Gastrocnemius medialis (tissue), 4 donors: Measurements from ENCODE around the gene B3GNT2.

Experiments used
- CTCF ChIP-seq, 5 experiments: fragments of 450-650 bp in 3 of 5; fragments of 200-600 bp in 2 of 5; sonication (generic) in 2 of 5; IDR thresholded peaks in 4 of 5; conservative IDR thresholded peaks in 1 of 5; 1 replicate in 4 of 5; 2 replicates in 1 of 5; pipeline ENCODE4 v1.5.1; 2016 to 2019; ENCODE audit warnings: antibody characterized with exemption in 5 of 5, mild to moderate bottlenecking in 3 of 5, moderate library complexity in 3 of 5
- POLR2A ChIP-seq, 2 donors: fragments of 450-650 bp; IDR thresholded peaks; one replicate each; pipeline ENCODE4 v1.6.1; 2017; ENCODE audit warnings: antibody characterized with exemption in 2 of 2, mild to moderate bottlenecking in 2 of 2, moderate library complexity in 2 of 2

- TF ChIP-seq CTCF (IDR thresholded peaks at IDR 0.05 in 4 of 5, conservative IDR thresholded peaks at IDR 0.05 in 1 of 5) (no peak), POLR2A (IDR thresholded peaks at IDR 0.05) (no peak)
Measured at GRCh38 chr2:62149708-62150107, 46.2 kb upstream of the B3GNT2 start.
